HG03432 (cell line): ENCODE measurements around the gene BLACAT1.
A peak's percentile ranks its signal among the peaks of the same experiment; 100 is the strongest.
"Not testable (repeated sequence)": the region's sequence is repeated elsewhere in the genome, so short reads cannot be mapped to it uniquely, and the experiment has no call there.

ENCODE experiments used
- ATAC-seq: cut with Tn5 transposase; IDR thresholded peaks from one replicate; pipeline ENCODE4 v1.9.1; 2021; ENCODE audit warnings: mild to moderate bottlenecking, moderate library complexity; ENCODE audit not compliant: unreplicated experiment

BLACAT1 gene

DNA sequence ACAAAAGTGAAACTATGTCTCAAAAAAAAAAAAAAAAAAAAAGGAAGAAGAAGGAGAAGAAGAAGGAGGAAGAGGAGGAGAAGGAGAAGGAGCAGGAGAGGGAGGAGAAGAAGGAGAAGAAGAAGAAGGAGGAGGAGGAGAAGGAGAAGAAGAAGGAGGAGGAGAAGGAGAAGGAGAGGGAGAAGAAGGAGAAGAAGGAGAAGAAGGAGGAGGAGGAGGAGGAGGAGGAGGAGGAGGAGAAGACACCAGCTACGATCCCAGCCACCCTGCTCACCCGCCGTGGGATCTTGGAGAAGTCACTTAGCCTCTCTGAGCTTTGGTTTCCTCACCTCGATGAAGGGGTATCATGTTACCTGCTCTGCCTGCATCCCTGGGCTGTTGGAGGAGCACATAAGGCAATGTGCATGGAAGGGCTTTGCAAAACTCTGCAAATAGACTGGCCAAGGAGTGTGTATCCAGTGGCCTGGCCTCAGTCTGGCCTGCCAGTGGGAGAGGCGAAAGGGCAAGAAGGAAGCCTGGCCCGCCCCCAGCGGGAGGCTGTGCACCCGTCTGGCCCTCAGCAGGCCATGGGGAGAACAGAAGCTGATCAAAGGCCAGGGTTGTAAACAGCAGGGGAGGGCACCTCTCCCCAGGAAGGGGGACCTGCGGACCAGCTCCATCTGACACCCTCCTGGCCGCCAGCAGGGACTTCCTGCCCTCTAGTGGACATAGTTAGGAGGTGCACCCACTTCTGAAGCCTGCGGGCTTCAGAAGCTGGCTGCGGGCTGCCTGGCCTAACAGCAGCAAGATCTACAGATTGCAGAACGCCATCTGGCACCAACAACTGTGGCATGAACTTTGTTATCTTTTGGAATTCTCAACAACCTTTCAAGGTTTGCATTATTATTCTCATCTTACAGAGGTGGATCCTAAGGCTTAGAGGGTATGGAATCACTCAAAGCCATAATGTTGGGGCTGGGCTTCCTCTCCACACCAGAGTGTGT is 29.4 kb upstream of the BLACAT1 start:
- ATAC-seq, result no peak

DNA sequence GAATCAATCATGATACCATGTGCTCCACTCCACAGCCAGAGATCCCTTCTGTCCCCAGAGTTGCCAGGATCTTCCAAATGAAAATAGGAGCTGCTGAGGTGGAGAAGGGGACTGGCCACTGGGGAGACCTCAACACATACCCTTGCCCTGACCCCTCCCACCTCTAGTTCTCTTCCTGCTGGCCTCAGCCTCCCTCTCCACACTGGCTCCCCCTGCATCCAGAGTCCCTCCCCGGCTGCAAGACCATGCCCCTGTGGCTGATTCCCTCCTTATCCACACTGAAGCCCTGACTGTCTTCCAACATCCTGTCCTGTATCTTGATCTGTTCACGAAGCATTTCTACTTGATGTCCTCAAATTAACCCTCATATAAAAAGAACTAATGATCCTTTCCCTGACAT is 27.5 kb upstream of the BLACAT1 start:
- ATAC-seq, result no peak

DNA sequence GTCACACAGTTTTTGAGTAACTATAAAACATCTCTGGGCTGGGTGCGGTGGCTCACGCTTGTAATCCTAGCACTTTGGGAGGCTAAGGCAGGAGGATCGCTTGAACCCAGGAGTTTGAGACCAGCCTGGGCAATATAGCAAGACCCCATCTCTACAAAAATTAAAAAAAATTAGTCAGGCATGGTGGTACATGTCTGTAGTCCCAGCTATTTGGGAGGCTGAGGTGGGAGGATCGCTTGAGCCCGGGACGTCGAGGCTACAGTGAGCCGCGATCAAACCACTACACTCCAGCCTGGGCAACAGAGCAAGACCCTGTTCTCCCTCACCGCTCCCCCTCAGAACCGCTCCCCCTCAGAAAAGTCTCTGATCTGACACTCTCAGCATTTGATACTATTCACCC is 26.7 kb upstream of the BLACAT1 start:
- ATAC-seq, result not testable (repeated sequence)

DNA sequence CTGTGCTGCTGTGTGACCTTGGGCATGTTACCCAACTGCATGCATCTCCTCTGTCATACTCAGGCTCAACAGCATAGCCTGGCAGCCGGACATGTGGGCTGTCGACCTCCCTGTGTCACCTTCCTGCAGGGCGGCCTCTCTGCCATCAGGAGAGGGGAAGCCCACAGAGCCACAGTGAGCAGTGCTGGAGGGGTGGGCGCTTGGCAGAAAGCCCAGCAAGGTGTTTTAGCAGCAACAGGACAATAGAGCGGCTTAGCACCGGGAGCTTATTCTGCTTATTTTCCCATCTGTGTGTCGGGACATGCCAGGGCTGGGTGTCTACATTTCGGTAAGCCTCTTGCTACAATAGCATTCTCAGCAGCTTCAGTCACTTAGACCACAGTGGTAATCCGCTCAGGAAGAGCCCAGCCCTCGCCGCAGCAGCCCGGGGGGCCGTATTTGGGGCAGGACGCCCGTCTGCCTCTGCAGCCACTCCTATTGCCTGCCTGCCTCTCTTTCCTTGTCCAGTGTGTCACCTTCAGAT is 25.8 kb upstream of the BLACAT1 start:
- no peak for ATAC-seq

DNA sequence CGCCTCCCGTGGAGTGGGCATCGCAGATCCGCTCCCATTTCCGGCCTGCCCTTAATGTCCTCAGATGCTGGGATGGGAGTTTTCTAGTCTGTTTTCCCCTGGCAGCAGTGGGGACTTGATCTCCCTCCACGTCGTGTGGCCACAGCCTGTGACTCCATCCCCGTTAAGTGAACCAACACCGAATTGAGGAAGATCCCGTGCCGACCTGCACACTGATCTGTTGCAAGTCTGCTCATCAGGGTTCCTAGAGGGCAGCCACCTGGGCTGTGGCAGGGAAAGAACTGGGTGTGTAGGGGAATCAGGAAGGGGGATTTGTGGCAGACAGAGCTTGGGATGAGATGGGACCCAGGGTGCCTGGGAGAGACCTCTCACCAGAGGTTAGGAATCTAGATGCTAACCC is 25.4 kb upstream of the BLACAT1 start:
- ATAC-seq, result peak; percentile 7

DNA sequence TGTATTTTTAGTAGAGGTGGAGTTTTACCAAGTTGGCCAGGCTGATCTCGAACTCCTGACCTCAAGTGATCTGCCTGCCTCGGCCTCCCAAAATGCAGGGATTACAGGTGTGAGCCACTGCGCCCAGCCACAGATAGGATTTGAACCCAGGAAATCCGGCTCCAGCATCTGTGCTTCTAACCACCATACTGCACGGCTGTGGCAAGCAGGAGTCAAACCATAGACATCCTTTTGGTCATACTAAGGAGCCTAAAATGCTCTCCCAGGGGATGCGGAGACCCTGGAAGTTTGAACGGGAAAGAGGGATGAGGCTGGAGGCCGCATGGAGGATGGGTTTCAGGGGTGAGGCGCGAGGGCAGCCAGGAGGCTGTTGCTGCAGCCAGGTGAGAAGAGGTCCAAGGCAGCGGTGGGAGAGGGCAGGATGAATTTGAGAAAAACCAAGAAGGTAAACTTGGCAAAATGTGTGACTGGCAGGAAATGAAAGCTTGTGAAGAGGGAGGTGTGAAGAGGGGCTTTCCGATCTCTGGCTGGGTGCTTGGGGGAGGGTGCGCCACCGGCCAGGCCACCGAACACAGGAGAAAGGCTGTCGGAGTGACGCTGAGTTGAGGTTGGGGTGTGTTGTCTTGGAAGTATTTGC is 24.6 kb upstream of the BLACAT1 start:
- ATAC-seq, result peak; percentile 59

DNA sequence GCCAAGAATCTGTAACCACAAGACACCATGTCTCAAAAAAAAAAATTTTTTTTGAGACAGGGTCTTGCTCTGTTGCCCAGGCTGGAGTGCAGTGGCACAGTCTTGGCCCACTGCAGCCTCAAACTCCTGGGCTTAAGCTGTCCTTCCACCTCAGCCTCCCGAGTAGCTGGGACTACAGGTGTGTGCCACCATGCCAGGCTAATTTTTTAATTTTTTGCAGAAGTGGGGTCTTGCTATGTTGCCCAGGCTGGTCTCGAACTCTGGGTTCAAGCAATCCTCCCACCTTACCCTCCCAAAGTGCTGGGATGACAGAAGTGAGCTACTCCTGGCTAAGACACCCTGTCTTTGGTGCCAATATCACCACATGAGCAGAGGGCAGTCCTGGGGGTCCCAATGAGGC is 23.1 kb upstream of the BLACAT1 start:
- not testable (repeated sequence) for ATAC-seq

DNA sequence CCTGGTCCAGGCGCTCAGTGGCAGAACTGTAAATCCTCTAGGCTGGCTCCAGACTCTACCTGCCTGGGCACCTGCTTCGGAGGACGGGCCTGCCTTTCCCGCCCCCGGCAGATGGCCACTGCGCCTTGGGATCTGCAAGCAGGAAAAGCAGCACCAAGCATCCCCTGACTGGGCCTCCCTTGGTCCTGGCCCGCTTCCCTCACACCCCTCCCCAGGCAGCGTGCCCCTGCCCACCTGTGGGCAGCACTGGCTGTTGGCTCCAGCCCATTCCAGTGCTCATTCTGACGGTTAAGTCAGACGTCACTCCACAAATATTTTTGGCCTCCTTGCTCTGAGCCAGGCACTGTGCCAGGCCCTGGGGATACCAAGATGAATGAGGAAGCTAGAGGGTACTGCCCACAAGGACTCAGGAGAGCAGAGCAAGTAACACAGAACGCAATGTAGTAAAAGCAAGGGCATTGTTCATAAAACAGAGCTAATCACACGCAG is 22.0 kb upstream of the BLACAT1 start:
- no peak for ATAC-seq

DNA sequence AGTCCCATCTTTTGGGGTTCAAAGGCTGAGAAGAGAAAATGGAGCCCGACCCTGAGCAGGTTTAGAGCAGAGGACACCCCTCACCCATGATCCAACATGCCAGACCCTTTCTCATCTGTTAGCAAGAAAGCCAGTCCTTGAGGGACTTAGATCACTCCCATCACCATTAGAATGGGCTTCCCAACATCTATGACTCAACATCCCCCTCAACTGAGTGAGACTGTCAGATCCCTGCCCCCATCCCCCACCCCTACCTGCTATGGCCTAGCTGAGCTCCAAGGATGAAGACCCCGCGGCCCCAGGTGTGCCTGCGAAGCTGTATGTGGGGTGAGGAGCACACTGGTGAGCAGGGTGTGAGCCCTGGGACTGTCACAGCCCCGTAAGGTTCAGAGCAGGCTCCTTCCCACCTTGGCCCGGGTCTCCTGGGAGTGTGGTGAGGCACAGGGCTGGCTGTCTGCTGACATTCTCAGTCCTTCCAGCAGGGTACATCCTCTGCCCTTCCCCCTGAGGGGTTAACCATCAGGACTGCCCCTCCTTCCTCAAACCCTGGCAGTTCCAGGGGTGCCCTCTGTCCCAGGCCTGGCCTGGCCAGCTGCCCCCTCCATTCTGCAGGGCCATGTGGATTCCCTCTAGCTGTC is 21.4 kb upstream of the BLACAT1 start:
- ATAC-seq, result no peak

DNA sequence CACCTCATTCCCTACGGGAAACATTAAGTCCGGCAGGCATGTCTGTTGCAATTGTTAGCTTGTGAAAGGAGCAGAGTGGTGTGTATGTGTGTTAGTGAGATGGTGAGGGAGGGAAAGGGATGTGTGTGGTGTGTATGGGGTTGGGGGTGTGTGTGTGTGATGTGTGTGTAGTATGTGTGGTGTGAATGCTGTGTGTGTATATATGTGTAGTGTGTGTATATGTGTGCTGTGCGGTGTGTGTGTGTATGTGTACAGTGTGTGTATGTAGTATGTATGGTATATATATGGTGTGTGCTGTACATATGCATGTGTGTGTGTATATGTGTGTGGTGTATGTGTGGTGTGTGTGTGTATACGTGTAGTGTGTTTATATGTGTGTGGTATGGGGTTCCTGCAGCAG is 20.8 kb upstream of the BLACAT1 start:
- no peak for ATAC-seq

DNA sequence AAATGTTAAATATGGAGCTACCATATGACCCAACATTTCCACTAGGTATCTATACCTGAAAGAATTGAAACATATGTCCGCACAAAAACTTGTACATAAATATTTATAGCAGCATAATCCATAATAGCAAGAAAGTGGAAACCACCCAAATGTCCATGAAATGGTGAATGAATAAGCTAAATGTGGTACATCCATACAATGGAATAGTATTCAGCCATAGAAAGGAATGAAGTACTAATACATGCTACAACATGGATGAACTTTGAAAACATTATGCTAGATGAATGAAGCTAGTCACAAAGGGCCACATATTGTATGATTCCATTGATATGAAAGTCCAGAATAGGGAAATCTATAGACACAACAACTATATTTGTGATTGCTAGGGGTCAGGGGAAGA is 20.0 kb upstream of the BLACAT1 start:
- ATAC-seq, result no peak

DNA sequence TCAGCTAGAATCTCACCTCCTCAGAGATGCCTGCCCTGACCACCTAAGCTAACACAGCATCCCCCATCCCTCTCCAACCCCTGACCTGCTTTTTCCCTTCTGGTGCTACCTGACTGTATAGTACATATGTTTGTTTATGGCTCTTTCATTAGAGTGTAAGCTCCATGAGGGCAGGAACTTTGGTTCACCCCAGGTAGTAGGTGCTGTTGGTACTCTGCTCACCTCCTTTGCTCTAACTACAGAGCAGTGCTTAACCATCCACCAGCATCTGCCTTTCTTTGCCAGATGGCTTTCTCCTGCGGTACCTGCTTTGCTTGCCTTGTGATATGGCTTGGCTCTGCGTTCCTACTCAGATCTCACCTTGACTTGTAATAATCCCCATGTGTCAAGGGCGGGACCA is 18.7 kb upstream of the BLACAT1 start:
- ATAC-seq, result no peak

DNA sequence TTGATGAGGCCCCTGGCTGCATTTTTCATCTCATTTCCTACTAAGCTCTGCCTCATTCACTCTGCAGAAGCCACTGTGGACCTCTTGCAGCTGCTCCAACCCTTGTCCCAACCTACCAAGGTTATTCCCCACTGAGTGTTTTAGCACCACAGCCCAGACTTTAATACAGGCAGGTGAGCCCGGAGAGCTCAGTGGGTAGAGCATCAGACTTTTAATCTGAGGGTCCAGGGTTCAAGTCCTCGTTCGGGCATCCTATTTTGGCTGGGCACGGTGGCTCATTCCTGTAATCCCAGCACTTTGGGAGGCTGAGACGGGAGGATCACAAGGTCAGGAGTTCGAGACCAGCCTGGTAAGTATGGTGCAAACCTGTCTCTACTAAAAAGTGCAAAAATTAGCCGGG is 18.1 kb upstream of the BLACAT1 start:
- no peak for ATAC-seq

DNA sequence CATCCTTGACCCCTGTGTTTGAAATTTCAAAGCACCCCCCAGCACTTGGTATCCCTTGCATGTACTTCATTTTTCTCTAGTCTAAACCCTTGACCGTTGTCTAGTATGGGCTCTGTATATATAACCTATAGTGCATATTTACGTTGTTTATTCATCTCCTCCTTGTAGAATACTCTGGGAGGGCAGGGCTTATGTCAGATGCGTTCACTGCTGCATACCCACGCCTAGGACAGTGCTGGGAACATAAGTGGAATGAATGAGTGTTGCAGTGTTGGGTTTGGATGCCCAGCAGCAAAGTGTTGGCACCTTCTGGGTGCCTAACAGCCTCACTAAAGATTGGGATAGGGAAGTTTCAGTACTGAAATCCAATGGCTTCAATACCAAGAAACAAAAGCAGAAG is 17.6 kb upstream of the BLACAT1 start:
- ATAC-seq, result no peak

DNA sequence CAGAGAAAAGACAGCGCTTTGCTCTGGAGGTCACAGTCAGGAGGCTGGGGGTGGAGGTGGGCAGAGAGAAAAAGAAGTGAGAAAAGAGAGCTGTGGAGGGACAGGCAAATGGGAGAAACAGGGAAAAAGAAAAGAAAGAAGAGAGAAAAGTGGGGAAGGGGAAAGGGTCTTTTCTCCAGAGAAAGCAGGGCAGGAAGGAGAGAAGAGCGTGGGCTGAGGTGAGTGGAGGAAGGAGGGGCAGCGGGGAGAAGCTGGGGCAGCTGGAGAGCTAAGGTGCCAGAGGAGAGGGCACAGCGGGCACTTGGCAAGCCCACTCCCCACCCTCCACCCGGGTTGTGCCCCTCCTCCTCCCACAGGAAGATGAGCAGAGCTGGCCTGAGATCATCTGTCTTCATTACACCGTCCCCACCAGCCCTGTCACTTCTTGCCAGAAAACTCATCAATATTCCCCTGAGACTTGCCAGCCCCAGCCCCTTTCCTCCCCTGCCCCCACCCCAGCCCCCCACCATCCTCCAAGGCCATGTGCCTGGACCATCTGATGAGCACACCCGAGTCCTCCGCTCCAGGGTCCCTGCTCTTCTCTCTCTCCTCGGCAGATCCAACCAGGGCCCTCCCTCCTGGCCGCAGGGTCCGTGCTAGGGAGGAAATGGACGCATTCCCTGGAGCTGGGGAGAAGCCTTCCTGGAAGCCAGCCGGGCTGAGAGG is 17.0 kb upstream of the BLACAT1 start:
- no peak for ATAC-seq

DNA sequence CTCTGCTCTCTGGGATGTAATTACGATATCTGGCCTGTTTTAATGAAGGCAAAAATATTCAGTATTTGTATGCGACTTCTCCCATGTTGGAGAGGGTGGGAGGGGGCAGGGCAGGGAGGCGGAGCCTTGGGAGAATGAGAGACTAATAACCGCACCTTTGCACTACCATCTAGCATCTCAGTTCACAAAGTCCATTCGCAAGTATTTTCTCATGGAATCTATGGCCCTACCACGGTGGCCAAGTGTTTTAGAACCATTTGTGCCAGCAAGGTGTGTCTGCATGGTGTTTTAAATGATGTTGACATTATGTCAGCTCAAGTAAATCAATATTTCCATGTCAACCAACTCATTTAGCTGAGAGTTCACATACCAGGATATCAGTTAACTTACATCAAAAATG is 14.3 kb upstream of the BLACAT1 start:
- no peak for ATAC-seq

DNA sequence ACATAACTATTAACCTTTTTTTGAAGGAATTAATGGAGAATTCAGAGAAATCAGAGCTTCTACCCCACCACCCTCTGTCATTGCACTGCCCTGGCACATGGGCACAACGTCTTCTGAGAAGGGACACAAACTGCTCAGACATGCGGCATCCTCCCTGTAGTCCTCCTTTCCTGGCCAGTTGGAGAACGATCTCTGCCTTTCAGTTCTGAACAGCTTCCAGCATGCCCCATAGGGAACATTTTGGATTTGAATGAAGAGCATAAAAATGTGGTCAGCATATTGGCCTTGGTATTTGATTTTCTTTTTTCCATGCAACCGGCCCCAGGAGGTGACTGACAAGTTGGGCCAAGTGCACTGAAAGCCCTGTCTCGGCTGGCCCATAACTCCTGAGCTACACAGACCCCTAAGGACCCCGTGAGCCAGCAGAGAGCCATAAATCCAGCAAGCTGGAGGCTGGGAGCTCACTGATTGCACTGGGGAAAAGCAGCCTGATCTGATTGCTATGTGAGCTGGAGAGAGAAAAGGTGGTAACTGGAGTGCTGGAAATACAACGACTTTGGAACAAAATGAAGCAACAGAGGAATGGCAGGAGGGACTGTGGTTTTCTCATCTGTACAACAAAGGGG is 10.9 kb upstream of the BLACAT1 start:
- no peak for ATAC-seq

DNA sequence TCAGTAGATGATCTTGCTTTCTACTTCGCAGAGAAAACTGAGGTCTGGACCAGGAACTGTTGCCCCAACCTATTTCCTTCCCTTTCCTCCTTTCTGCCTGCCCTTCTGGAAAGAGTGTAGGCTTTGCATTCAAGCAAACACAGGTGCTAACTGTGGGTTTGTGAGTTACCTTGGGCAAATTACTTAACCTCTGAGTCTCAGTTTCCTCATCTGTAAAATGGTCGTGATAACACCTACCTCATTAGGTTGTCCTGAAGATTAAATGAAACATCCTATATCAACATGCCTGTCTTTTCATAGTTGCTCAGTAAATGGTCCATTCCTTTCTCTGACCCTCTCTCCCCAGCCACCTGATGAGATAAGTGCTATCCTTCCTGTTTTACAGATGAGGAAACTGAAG is 9.5 kb upstream of the BLACAT1 start:
- no peak for ATAC-seq

DNA sequence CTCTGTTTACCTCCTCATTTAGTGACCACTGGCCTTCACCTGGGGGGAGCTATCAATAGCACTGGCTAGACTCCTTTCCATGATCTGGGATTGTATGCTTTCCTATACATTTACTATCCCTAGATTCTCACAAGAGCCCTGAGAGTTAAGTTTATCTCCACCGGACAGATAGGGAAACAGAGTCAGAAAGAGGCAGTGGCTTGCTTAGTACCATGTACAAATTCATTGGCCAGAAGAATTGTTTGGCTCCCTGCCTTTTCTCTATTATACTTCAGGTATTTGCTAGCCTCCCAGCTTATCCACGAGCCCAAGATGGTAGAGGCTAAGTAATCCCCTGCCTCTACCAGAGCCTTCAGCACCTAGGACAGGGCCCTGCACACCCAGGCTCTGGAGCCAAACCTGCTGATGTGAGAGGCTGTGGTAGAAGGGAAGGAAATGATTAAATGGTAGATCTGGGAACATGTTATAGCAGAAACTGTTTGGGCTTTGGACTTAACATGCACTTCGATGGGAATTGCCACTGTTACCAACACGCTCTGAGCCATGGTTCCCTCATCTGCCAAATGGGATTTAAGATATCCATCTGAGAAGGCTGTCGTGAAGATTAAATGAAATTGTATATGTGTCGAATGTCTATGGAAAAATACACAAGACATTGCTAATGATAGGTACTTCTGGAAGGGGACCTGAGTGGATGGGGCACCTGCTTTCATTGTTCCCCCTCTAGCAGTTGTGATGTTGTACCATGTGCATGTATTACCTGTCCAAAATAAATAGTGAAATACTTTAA is 3.1 kb upstream of the BLACAT1 start:
- ATAC-seq, result no peak
